HepG2 (cell line): Measurements from ENCODE around the gene SDR42E2. TPM values are rescaled to one million over a fixed set of nuclear protein-coding genes. Genes with fewer than 3 reads are reported as not detected.
A peak's percentile ranks its signal among the peaks of the same experiment; 100 is the strongest.

ENCODE experiments used
- AHR ChIP-seq: IDR thresholded peaks from 2 replicates; pipeline ENCODE4 v1.6.1; 2018; ENCODE audit warnings: missing genetic modification reagents, missing compliant biosample characterization
- EHMT2 ChIP-seq: fragments of 200-600 bp; sonication (generic); IDR thresholded peaks from 2 replicates; pipeline ENCODE4 v1.7.0; 2017; ENCODE audit warnings: antibody characterized with exemption, low read depth, low read length, borderline replicate concordance
- ERF ChIP-seq: IDR thresholded peaks from 2 replicates; pipeline ENCODE4 v1.6.1; 2018; ENCODE audit warnings: missing biosample characterization, missing genetic modification reagents
- NCOR1 ChIP-seq: fragments of 200-600 bp; sonication (generic); IDR thresholded peaks from 2 replicates; pipeline ENCODE4 v1.7.0; 2017; ENCODE audit warnings: antibody characterized with exemption, low read length, borderline replicate concordance
- SP1 ChIP-seq, 2 experiments: fragments of 450-650 bp in 1 of 2; sonication (generic) in 1 of 2; formaldehyde crosslinking in 1 of 2; IDR thresholded peaks; 2 replicates each; pipeline versions ENCODE4 v1.4.0 to v1.6.1; 2016 to 2020; ENCODE audit warnings: missing genetic modification reagents in 1 of 2
- STAG1 ChIP-seq: sonication (generic); formaldehyde crosslinking; IDR thresholded peaks from 2 replicates; pipeline ENCODE4 v1.4.0; 2020; ENCODE audit warnings: missing genetic modification reagents
- ZNF264 ChIP-seq: sonication (generic); formaldehyde crosslinking; IDR thresholded peaks from 2 replicates; pipeline ENCODE4 v1.4.0; 2020; ENCODE audit warnings: missing genetic modification reagents
- ZNF746 ChIP-seq: sonication (generic); formaldehyde crosslinking; IDR thresholded peaks from 2 replicates; pipeline ENCODE4 v1.8.0; 2022; ENCODE audit warnings: mild to moderate bottlenecking, missing genetic modification reagents
- polyA plus RNA-seq, 8 experiments: library from polyadenylated mRNA; depleted of rRNA in 3 of 8; stranded (reverse) in 7 of 8; unstranded in 1 of 8; fragments of >200 nt; fragmentation: Illumina TruSeq in 4 of 8; extraction: Trizol in 4 of 8; gene quantifications; 2 replicates each; pipeline versions ENCODE4 v1.2.1 to v1.2.3, GENCODE V29; 2011 to 2016; ENCODE audit warnings: low read depth in 4 of 8, missing spikeins in 1 of 8, mixed read lengths in 1 of 8; ENCODE audit not compliant: insufficient read depth in 1 of 8
- total RNA-seq, 5 experiments: library from RNA; depleted of rRNA; stranded (reverse); fragments of >200 nt; fragmentation: Illumina TruSeq; extraction: Trizol; gene quantifications; 2 replicates each; pipeline ENCODE4 v1.2.3, GENCODE V29; 2016; ENCODE audit warnings: low read depth in 1 of 5
- TF ChIP-seq, protein P1 (sequence below): sonication (generic); formaldehyde crosslinking; IDR thresholded peaks from 2 replicates; pipeline ENCODE4 v1.4.0; 2020; ENCODE audit warnings: missing genetic modification reagents, borderline replicate concordance
- TF ChIP-seq, protein P2 (sequence below): sonication (generic); formaldehyde crosslinking; IDR thresholded peaks from 2 replicates; pipeline ENCODE4 v1.9.0; 2021; ENCODE audit warnings: missing genetic modification reagents, mild to moderate bottlenecking, borderline replicate concordance
- TF ChIP-seq, protein P3 (sequence below): sonication (generic); formaldehyde crosslinking; IDR thresholded peaks from 2 replicates; pipeline ENCODE4 v1.8.0; 2022; ENCODE audit warnings: mild to moderate bottlenecking, missing genetic modification reagents; ENCODE audit not compliant: insufficient replicate concordance
- TF ChIP-seq, protein P4 (sequence below): sonication (generic); formaldehyde crosslinking; IDR thresholded peaks from 2 replicates; pipeline ENCODE4 v1.8.1; 2023; ENCODE audit warnings: mild to moderate bottlenecking, inconsistent platforms, moderate library complexity, missing genetic modification reagents, borderline replicate concordance
- TF ChIP-seq, protein P5 (sequence below): sonication (generic); formaldehyde crosslinking; IDR thresholded peaks from 2 replicates; pipeline ENCODE4 v1.5.0; 2020; ENCODE audit warnings: missing genetic modification reagents

The SDR42E2 gene
- total and polyA plus RNA-seq, 2 of the 13 experiments (the other 11 are each of a cell fraction or from before 2014, with no cell fraction given), result 0.05 to 0.11 TPM

DNA sequence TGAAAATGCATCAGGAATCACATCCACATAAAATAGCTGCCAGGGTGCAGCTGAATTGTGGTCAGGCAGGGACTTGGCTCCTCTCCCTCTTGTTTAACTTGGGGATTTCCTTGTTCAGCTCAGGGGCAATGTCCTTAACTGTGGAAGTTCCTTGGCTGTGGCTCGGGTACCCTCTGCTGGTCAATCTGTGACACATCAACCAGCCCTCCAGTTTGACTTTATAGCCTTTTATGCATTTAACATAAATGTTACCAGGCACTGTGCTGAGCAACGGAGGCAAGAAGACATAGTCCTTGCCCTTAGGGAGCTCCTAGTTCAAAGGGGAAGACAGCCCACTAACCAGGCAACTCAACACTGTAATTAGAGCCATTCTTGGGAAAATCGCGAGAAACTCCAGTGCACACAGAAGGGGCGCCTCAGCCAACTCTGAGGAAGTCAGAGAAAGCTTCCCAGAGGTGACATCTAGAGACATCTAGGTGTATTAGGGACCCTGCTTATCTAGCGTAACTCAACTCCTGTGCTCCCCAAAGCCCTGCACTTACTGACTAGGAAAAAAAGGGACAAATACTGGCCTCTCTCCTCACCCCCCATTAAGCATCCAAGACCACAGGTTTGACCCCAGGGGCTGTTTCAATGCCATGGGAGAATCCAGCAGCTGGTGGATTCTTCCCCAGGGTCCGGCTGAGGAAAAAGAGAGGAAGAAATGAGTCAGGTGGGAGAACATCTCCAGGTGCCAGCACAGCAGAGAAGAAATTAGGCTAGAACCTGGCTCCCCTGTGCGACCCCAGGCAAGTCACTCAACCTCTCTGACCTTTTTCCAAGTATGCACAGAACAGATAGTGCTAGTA lies 26.5 kb downstream of the SDR42E2 start (continued):
- TF ChIP-seq, protein P1, sequence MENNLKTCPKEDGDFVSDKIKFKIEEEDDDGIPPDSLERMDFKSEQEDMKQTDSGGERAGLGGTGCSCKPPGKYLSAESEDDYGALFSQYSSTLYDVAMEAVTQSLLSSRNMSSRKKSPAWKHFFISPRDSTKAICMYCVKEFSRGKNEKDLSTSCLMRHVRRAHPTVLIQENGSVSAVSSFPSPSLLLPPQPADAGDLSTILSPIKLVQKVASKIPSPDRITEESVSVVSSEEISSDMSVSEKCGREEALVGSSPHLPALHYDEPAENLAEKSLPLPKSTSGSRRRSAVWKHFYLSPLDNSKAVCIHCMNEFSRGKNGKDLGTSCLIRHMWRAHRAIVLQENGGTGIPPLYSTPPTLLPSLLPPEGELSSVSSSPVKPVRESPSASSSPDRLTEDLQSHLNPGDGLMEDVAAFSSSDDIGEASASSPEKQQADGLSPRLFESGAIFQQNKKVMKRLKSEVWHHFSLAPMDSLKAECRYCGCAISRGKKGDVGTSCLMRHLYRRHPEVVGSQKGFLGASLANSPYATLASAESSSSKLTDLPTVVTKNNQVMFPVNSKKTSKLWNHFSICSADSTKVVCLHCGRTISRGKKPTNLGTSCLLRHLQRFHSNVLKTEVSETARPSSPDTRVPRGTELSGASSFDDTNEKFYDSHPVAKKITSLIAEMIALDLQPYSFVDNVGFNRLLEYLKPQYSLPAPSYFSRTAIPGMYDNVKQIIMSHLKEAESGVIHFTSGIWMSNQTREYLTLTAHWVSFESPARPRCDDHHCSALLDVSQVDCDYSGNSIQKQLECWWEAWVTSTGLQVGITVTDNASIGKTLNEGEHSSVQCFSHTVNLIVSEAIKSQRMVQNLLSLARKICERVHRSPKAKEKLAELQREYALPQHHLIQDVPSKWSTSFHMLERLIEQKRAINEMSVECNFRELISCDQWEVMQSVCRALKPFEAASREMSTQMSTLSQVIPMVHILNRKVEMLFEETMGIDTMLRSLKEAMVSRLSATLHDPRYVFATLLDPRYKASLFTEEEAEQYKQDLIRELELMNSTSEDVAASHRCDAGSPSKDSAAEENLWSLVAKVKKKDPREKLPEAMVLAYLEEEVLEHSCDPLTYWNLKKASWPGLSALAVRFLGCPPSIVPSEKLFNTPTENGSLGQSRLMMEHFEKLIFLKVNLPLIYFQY (CRISPR knock-in tag), result peak; percentile 69
- TF ChIP-seq ZNF264 (CRISPR knock-in tag) (0 out of 2 replicates have a peak, but pooled peaks have one; percentile 38), EHMT2 (no peak), STAG1 (CRISPR knock-in tag) (peak; percentile 98), AHR (CRISPR knock-in tag) (no peak), ZNF746 (CRISPR knock-in tag) (no peak), NCOR1 (no peak), ERF (CRISPR knock-in tag) (peak; percentile 38), SP1 (IDR thresholded peaks at IDR 0.05) (no peak), SP1 (CRISPR knock-in tag; IDR thresholded peaks at IDR 0.05) (no peak)
- TF ChIP-seq, protein P2, sequence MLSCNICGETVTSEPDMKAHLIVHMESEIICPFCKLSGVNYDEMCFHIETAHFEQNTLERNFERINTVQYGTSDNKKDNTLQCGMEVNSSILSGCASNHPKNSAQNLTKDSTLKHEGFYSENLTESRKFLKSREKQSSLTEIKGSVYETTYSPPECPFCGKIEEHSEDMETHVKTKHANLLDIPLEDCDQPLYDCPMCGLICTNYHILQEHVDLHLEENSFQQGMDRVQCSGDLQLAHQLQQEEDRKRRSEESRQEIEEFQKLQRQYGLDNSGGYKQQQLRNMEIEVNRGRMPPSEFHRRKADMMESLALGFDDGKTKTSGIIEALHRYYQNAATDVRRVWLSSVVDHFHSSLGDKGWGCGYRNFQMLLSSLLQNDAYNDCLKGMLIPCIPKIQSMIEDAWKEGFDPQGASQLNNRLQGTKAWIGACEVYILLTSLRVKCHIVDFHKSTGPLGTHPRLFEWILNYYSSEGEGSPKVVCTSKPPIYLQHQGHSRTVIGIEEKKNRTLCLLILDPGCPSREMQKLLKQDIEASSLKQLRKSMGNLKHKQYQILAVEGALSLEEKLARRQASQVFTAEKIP (CRISPR knock-in tag), result no peak
- TF ChIP-seq, protein P3, sequence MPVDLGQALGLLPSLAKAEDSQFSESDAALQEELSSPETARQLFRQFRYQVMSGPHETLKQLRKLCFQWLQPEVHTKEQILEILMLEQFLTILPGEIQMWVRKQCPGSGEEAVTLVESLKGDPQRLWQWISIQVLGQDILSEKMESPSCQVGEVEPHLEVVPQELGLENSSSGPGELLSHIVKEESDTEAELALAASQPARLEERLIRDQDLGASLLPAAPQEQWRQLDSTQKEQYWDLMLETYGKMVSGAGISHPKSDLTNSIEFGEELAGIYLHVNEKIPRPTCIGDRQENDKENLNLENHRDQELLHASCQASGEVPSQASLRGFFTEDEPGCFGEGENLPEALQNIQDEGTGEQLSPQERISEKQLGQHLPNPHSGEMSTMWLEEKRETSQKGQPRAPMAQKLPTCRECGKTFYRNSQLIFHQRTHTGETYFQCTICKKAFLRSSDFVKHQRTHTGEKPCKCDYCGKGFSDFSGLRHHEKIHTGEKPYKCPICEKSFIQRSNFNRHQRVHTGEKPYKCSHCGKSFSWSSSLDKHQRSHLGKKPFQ (CRISPR knock-in tag), result no peak
- TF ChIP-seq, protein P4, sequence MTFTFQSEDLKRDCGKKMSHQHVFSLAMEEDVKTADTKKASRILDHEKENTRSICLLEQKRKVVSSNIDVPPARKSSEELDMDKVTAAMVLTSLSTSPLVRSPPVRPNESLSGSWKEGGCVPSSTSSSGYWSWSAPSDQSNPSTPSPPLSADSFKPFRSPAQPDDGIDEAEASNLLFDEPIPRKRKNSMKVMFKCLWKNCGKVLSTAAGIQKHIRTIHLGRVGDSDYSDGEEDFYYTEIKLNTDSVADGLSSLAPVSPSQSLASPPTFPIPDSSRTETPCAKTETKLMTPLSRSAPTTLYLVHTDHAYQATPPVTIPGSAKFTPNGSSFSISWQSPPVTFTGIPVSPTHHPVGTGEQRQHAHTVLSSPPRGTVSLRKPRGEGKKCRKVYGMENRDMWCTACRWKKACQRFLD (CRISPR knock-in tag), result 0 out of 2 replicates have a peak, but pooled peaks have one; percentile 68
- TF ChIP-seq, protein P5, sequence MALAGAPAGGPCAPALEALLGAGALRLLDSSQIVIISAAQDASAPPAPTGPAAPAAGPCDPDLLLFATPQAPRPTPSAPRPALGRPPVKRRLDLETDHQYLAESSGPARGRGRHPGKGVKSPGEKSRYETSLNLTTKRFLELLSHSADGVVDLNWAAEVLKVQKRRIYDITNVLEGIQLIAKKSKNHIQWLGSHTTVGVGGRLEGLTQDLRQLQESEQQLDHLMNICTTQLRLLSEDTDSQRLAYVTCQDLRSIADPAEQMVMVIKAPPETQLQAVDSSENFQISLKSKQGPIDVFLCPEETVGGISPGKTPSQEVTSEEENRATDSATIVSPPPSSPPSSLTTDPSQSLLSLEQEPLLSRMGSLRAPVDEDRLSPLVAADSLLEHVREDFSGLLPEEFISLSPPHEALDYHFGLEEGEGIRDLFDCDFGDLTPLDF (CRISPR knock-in tag), result no peak; the same call in 1 of the 2 replicates
